Measurements from ENCODE around the gene ITIH5.
"Not testable (repeated sequence)": the region's sequence is repeated elsewhere in the genome, so short reads cannot be mapped to it uniquely, and the experiment has no call there.

The ITIH5 gene

DNA sequence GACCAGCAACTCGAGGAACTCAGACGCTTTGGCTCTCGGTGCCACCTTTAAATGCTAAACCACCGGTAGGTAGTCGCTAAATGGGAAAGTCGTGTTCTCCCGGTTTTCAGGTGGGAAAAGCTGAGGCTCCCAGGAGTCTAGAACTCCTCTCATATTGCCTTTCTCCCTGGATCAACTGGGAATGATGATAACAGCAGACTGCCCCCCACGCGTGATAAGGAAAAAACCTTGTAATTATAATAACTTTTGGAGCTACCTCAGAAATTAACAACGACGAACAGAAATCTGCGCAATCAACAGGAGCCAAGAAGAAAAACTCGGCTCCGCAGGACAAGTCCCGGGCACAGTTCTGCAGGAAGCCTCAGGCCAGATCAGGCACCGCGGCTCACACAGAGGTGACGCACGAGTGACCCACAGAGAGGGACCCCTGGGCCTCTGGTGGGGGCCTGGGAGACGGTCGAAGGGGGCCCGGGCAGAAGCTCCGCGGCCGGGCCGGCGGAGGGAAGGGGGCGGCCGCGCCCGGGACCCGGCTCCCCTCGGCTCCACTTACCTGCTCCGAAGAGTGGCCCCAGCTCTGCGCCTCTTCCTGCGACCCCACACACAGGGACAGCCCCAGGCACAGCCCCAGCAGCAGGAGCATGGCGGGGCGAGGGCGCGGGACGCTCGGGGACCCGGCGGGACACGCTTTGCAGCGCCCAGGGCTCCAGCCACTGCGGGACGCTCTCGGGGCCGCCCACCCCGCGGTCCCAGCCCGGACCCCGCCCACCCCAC is at the start of gene ITIH5:
TSS of gene ITIH5 (minus strand) at position 714 of the 771 bp plus-strand sequence. CDS start at position 640, 74 bp downstream.
- DNase-seq, result peak; percentile 33

GRCh38 chr10:7715515-7715914 is 48.7 kb upstream of the ITIH5 start:
- no peak for DNase-seq

- DNase-seq, result not testable (repeated sequence)
Measured at GRCh38 chr10:7711075-7711474, 44.3 kb upstream of the ITIH5 start.

DNA sequence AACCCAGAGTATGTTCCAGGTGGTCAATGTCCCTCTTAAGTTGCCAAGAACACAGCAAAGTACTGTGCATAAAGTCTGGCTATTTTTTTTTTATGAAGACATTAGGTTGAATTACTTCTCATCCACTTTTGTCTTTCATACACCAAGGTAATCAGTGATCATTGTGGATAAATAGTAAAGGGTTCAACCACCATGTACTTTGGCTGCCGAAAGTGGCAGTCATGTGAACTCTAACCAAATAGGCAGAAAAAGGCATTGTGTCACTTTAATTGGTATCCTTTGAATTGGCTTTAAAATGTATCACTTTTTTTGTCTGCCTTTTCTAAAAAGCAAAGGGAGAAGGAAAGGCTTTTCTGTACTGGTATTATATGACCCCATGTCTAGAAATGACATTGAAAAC is 43.7 kb upstream of the ITIH5 start:
- DNase-seq, result no peak

- DNase-seq, result no peak
Measured at GRCh38 chr10:7708832-7709231, 42.1 kb upstream of the ITIH5 start.

DNA sequence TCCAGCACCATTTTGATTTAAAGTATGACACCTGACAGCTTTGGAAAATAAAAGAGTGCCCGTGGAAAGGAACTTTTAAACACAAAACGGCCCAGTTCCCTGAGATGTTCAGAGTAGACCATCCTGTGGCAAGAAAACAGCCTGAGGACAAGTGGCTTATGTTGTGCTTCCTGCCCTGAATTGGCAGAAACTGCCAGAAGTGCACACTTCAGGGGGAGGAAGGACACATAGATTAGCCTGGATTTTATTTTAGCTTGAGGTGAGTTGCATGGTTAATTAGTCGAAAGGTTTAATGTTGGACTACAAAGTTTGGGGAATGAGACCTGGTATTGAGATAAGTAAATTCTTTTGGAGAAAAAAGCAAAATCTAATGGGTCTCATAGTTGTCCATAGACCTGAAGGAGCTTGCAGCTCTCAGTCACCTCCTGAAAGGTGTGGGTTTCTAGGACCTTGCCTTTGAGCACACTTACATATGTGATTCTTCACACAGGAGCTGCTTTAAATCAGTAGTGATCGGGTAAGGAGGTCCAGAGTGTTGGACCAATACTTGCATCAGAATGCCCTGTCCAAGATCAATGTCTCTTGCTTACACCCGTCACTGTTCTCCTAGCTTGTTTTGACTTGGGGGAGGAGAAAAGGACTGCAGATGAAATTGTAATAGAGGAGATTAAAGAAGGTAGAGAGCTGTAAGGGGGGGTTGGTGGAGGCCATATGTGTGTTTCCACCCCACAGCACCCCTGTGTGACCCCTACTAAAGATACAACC is 41.3 kb upstream of the ITIH5 start:
- DNase-seq, result no peak

- DNase-seq, result no peak
Measured at GRCh38 chr10:7707102-7707501, 40.3 kb upstream of the ITIH5 start.

DNA sequence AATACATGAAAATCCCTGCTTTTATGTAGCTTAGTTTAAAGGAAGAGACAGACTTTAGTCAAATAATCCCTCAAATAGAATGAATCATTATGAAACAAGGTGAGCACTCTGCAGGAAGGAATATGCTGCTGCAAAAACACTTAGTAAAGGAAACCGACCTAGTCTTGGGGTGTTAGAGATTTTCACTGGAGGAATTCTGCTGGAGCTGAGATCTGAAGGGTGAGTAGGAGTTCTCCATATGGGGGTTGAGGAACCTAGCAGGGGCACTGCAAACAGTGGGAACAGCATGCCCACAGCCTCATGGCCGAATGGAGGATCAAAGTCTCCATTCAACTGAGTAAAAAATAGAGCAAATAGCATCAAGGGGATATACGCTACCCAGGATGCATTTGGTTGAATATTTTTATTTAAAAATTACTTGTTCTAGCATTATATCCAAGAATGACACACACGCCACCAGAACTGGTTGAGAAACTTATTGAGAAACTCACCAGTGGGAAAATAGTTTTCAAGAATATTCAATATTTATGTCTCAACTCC is 39.8 kb upstream of the ITIH5 start:
- DNase-seq, result no peak

GRCh38 chr10:7705341-7705740 is 38.6 kb upstream of the ITIH5 start:
- no peak for DNase-seq

DNA sequence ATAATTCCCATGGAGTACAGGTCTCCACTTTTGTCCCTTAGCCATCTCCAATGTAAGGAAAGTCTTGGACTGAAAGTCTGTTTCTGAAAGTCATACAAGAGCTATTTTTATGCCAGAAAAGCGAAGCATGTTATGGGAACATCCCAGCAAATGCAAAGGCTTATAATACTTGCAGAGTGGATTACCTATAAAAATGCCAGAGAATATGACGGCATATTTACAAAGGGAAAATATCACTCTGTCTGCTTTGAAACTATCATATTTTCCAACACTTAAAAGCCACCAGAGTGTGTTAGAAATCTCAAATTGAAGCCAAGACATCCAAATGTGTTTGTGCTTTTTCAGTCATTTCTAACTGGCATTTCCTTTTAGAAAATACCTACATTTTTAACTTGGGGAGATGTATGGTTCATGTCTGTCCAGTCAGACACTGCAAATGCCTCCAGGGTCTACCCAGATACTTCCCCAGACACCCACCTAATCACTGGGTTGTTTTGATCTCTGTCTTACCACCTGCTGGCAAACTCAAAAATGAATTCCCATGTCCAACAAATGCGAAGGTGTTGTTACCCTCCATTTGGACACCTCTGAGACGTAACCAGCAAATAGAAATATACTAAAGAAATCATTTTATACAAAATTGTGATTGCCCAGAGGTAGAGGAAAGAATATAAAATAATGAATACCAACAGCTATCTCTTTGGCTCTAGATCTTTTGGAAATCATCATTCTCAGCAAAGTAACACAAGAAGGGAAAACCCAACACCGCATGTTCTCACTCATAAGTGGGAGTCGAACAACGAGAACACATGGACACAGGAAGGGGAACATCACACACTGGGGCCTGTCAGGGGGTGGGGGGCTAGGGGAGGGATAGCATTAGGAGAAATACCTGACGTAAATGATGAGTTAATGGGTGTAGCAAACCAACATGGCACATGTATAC is 37.6 kb upstream of the ITIH5 start:
- no peak for DNase-seq

DNA sequence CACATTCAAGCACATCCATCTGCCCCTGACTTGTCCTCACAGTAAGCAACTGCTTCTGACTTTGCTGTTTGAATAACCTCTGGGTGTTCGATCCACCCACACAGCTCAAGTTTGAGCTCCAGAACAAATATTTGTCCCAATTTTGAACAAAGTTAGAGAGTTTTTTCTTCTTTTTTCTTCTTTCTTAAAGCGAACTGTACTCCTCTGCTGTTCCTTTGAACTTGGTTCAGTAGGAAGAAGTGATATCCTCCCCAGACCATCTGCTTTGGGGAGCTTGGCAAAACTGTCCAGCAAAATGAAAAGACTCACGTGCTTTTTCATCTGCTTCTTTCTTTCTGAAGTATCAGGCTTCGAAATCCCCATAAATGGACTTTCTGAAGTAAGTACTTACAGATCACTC is 36.4 kb upstream of the ITIH5 start, which contains the start of gene ITIH2:
TSS of gene ITIH2 (plus strand) at position 177 of the 400 bp plus-strand sequence. CDS start at position 296, 119 bp downstream.
- DNase-seq, result no peak

DNA sequence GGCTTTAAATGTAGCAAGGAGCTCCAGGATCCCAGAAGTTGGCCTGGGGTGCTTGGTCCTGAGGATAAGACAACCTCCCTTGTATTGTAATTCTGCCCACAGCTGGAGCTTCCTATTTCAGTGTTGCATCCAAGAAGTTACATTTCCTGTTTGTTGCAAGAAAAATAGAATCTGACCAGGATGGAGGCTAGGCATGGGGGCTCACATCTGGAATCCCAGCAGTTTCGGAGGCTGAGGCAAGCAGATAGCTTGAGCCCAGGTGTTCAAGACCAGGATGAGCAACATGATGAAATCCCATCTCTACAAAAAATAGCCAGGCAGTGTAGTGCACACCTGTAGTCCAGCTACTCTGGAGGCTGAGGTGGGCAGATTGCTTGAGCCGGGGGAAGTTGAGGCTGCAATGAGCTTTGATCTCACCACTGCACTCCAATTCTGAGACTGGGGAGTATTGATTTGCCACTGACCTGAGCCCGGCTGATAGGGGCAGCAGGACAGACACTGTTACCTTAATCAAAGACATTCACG is 35.6 kb upstream of the ITIH5 start:
- no peak for DNase-seq

GRCh38 chr10:7701158-7701742 is 34.5 kb upstream of the ITIH5 start:
- no peak for DNase-seq

GRCh38 chr10:7700577-7701125 is 33.9 kb upstream of the ITIH5 start:
- DNase-seq, result no peak

GRCh38 chr10:7697426-7697825 is 30.7 kb upstream of the ITIH5 start:
- no peak for DNase-seq

DNA sequence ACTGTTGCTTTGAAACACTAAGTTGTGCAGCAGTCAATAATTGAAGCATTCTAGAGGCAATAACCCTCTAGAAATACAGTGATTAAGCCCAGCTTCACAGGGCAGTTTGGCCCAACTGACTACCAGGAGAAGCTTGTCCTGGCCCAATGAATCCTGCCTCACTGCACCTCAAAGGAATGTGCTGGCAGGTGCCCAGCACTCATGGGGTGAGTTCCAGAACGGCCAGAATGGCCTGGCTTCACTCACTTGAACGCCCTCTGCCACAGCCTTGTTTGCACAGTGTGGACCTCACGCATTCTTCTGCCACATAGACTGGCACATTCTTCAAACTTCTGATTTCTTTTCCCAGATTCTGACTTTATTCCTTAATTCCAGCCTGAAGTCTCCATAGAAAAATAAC is 29.8 kb upstream of the ITIH5 start:
- DNase-seq, result no peak

DNA sequence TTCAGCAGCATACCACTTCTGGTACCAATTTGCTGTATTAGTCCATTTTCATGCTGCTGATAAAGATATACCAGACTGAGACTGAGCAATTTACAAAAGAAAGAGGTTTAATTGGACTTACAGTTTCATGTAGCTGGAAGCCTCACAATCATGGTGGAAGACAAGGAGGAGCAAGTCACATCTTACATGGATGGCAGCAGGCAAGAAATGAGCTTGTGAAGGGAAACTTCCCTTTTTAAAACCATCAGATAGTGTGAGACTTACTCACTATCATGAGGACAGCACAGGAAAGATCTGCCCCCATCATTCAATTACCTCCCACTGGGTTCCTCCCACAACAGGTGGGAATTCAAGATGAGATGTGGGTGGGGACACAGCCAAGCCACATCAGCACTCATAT is 26.4 kb upstream of the ITIH5 start:
- DNase-seq, result not testable (repeated sequence)

- not testable (repeated sequence) for DNase-seq
Measured at GRCh38 chr10:7692368-7692767, 25.6 kb upstream of the ITIH5 start.

DNA sequence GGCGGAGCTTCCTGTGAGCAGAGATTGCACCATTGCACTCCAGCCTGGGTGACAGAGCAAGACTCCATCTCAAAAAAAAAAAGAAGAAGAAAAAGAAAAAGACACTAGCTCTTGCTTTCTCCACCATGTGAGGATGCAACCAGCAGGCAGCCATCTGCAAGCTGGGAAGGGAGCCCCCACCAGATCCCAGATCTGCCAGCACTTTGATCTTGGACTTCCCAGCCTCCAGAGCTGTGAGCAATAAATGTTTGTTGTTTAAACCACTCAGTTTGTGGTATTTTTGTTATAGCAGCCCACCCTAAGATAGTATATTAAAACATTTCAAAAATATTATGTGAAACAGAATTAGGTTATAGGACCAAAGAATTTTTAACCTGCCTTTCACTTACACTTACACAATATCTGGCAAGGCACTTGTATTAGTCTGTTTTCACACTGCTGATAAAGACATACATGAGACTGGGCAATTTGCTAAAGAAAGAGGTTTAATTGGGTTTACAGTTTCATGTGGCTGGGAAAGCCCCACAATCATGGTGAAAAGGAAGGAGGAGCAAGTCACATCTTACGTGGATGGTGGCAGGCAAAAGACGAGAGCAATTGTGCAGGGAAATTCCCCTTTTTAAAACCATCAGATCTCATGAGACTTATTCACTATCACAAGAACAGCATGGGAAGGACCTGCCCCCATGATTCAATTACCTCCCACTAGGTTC is 24.3 kb upstream of the ITIH5 start:
- DNase-seq, result not testable (repeated sequence)

- no peak for DNase-seq
Measured at GRCh38 chr10:7689591-7689990, 22.8 kb upstream of the ITIH5 start.

All from CD4-positive, alpha-beta T cell treated with Interleukin-17A for 4 hours (primary cell).